Body of pancreas (tissue), 4 donors: ENCODE results near the gene CTNND2.

Source experiments
- POLR2A ChIP-seq, 3 donors: fragments of 450-650 bp; IDR thresholded peaks; one replicate each; pipeline ENCODE4 v1.6.1; 2016; ENCODE audit warnings: antibody characterized with exemption in 3 of 3, mild to moderate bottlenecking in 2 of 3
- TF ChIP-seq, protein P1 (sequence below), 7 experiments: fragments of 450-650 bp in 4 of 7; fragments of 200-600 bp in 3 of 7; sonication (generic) in 3 of 7; IDR thresholded peaks; one replicate each; pipeline ENCODE4 v1.5.1; 2016 to 2019; ENCODE audit warnings: antibody characterized with exemption in 7 of 7

DNA sequence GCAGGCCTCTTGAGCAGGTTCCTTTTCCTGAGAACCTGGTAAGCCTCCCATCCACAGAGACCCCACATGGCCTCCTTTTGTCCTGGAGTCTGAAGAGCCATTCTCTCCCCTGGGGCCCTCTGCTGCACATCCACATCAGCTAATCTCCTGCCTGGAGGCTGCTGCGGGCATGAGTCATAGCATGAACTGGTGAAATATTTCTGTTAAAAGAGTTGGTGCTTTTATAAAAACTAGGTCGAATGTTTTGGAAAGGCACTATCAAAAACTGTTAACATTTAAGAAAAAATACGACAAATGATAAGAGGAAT, 399.4 kb downstream of the CTNND2 start:
- TF ChIP-seq, protein P1, sequence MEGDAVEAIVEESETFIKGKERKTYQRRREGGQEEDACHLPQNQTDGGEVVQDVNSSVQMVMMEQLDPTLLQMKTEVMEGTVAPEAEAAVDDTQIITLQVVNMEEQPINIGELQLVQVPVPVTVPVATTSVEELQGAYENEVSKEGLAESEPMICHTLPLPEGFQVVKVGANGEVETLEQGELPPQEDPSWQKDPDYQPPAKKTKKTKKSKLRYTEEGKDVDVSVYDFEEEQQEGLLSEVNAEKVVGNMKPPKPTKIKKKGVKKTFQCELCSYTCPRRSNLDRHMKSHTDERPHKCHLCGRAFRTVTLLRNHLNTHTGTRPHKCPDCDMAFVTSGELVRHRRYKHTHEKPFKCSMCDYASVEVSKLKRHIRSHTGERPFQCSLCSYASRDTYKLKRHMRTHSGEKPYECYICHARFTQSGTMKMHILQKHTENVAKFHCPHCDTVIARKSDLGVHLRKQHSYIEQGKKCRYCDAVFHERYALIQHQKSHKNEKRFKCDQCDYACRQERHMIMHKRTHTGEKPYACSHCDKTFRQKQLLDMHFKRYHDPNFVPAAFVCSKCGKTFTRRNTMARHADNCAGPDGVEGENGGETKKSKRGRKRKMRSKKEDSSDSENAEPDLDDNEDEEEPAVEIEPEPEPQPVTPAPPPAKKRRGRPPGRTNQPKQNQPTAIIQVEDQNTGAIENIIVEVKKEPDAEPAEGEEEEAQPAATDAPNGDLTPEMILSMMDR (IDR thresholded peaks at IDR 0.05): no peak
- TF ChIP-seq POLR2A (IDR thresholded peaks at IDR 0.05): no peak
